Putamen (tissue), 1 donor: Measurements from ENCODE around the gene FYCO1.
A peak's percentile ranks its signal among the peaks of the same experiment; 100 is the strongest.

Source experiments
- DNase-seq: peaks from one replicate; pipeline ENCODE4 v3.0.0-alpha.2; 2016; ENCODE audit warnings: low spot score

Gene FYCO1

GRCh38 chr3:45984331-45985312, 11.0 kb downstream of the FYCO1 start:
- no peak for DNase-seq

GRCh38 chr3:45983770-45984169, 11.9 kb downstream of the FYCO1 start:
- no peak for DNase-seq

- no peak for DNase-seq
Observed at GRCh38 chr3:45981346-45982074, 14.1 kb downstream of the FYCO1 start.

GRCh38 chr3:45980819-45981218, 14.8 kb downstream of the FYCO1 start:
- DNase-seq: no peak

- DNase-seq: no peak
Observed at GRCh38 chr3:45980229-45980813, 15.3 kb downstream of the FYCO1 start.

- no peak for DNase-seq
Observed at GRCh38 chr3:45979378-45979777, 16.2 kb downstream of the FYCO1 start.

- no peak for DNase-seq
Observed at GRCh38 chr3:45978006-45978761, 17.4 kb downstream of the FYCO1 start.

- DNase-seq: no peak
Observed at GRCh38 chr3:45976191-45977091, 19.2 kb downstream of the FYCO1 start.

GRCh38 chr3:45975686-45976085, 19.9 kb downstream of the FYCO1 start:
- DNase-seq: no peak

GRCh38 chr3:45974686-45975085, 20.9 kb downstream of the FYCO1 start:
- no peak for DNase-seq

GRCh38 chr3:45972534-45973402, 22.9 kb downstream of the FYCO1 start:
- DNase-seq: no peak

- DNase-seq: no peak
Observed at GRCh38 chr3:45969953-45970352, 25.7 kb downstream of the FYCO1 start.

GRCh38 chr3:45969116-45969515, 26.5 kb downstream of the FYCO1 start:
- no peak for DNase-seq

- no peak for DNase-seq
Observed at GRCh38 chr3:45968706-45969105, 26.9 kb downstream of the FYCO1 start.

- no peak for DNase-seq
Observed at GRCh38 chr3:45968149-45968548, 27.5 kb downstream of the FYCO1 start.

- DNase-seq: no peak
Observed at GRCh38 chr3:45967724-45968123, 27.9 kb downstream of the FYCO1 start.

GRCh38 chr3:45966950-45967640, 28.5 kb downstream of the FYCO1 start:
- peak; percentile 73 for DNase-seq

GRCh38 chr3:45966371-45966791, 29.2 kb downstream of the FYCO1 start:
- no peak for DNase-seq

- DNase-seq: no peak
Observed at GRCh38 chr3:45965653-45966052, 30.0 kb downstream of the FYCO1 start.
